ENCODE measurements around the gene RALGAPA2.

RALGAPA2 gene

DNA sequence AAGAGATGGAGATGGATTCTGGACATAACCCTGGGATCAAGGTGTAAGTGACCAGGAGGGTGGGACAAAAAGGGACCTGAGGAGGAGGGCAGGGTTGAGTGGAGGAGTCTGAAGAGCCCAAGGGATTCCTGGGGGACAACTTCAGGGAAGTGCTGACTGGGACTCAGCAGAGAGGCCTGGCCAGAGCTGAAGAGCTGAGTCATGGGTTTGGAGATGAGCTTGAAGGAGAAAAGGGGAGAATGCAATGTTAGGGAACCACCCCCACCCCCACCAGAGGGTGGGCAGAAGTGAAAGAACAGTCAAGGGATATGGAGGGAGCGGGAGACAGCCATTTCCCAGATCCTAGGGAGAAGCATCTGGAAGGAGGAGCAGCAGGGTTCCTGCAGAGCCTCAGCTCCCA lies 289.3 kb downstream of the RALGAPA2 start:
- DNase-seq = no peak

DNA sequence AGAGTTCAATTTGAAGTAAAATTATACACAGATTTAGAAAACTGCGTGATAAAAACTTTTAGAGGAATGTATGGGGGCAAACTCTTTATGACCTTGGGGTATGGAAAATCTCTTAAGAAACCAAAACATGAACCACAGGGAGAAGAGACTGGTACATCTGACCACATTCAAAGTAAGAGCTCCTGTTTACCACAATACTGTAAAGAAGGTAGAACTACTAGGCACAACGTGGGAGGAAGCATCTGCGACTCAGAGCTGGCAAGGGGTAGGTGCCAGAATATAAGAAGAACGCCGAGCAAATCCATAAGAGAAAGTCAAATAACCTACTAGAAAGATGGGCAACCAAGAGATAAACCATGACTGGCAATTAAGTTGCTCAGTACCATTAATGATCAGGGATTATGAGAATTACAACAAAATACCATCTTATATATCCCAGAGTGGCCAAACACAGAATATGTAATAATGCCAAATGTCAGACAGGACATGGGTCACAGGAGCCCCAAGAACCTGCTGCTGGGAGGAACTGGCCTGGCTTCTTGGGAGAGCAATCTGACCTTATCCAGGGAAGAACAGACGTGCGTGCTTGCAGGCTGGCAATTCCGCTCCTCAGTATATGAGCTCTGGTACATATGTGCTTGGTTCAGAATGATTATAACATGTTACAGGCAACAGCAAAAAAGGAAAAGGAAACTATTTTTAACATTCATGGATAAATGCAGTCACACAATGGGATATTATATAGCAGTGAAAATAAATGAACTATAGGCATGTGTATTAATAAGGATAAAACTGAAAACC lies 294.4 kb downstream of the RALGAPA2 start:
- no peak for DNase-seq

DNA sequence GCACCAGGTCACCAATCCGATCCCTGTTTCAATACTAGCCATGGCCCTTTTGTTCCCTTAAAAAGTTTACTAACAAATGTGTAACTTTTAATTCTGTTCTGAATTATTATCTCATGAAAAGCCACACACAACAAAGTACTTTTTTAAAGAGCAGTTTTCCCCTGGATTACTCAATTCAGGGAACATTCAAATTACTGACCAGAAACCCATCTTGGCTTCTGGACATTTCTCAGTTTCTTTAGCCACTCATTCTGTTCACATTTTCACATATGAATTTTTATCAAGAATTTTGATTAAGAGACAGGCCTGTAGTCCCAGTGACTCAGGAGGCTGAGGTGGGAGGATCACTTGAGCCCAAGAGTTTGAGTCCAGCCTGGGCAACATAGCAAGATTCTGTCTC lies 297.1 kb downstream of the RALGAPA2 start:
- no peak for DNase-seq

DNA sequence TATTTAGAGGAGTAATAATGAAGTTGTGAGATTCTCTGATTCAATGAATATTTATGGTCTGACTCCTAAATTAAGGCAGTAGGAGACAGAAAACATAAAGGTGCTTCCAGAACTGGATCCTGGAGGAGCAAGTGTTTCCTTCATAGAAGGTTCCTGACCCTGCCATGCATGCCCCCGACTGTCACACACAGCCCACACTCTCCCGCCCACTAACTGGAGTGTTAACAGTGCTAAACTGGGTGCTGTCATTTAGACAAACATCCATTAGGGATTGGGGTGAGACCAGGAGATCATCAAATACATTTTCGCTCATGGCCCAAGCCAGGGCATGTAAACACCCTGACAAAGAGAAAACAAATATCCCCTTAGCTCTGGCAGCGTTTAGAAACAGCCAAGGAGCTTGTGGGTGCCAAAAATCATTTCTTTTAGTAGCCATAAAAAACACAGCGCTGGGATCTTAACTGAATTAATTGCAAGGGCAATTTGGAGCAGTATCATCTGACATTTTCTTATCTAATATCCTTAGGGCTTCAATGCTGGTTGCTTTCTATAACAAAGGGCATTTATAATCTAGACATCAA lies 297.7 kb downstream of the RALGAPA2 start:
- DNase-seq = no peak

DNA sequence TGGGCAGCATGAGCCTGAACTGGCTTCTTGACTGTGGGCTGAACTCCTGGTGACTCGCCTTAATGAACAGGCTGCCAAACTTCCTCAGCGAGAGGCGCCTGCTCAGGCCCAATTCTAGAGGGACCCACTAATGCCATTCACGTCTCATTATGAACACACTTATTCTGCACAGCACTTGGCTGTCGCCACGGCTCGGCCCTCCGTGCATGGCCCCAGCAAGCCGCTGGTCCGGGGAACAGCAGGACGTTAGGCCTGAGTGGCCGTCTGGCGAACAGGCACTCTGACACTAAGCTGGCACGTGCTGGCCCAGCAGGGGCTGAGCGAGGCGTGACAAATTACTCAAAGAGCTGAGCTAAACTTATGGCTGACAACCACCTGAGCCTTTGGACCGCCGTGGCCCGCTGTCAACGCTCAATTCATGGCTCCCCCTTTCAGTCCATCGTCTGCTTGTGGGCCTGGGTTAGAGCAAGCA lies 298.6 kb downstream of the RALGAPA2 start:
- DNase-seq = no peak

DNA sequence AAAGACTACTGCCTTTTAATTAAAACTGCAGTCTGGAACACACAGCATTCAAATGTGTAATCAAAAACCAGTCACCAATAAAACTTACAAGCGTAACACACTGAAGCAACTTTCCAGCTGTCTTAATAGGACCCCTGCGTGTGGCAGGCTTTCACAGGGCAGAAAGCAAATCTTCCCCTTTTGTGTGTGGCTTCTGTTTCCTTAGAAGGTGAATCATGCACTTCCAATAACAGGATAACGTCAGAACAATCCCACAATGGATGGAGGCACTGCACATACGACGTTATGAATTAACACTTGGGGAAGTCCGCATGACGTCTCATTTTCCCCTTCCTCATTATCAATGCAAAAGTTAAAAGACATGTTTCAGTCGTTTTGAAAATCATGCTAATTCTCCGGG lies 299.7 kb downstream of the RALGAPA2 start:
- DNase-seq = no peak

DNA sequence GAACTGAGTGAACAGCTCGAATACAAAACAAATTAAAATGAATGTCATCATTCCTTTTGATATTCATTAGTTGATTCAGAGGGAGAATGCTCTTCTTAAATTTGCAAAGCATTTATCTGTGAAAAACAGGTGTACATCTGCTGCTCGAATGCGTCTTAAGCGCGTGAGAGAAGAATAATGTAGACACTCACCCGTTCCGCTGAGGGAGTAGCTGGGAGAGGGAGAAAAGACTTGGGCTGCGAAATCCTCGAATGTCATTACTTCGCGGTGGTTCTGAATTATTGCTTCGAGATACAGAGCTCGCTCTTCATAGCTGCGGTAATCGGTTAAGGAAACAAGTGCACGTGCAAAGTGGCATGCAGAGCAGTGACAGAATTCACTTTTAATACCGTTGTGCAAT lies 300.6 kb downstream of the RALGAPA2 start:
- DNase-seq = no peak

DNA sequence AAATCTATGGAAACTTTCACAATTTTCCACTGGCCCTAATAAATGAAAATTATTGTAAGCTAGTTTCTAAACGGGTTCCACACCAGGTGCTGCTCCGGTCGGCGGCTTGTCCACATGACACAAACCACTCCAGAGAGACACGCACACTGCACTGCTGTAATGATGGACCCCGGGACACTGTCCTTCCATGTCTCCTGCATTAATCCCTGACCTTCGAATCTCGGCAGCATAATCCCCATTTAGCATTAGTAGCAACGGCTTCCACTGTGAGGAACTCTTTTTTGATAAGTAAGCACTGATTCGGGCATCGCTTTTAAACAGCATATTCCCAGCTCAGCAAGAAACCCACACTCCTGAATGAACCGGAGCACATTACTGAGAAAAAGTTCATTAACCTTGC lies 301.0 kb downstream of the RALGAPA2 start:
- no peak for DNase-seq

DNA sequence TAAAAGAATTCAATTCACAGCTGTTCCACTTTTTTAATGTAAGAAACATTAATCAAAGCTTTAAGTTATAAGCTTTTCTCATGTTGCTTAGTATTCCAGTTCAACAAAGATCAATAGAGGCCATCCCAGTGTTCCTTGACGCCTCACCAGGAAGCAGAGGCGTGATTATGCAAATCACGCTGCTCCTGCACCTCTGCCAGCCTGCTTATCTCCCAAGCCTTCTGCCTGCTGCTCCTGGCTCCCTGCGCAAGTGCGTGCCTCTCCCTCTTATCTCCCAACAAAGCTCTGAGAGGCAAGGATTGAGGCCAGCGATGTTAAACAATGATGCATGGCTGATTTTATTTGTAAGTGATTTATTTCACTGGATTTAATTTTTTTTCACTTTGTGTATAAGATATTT lies 301.8 kb downstream of the RALGAPA2 start:
- DNase-seq = no peak

DNA sequence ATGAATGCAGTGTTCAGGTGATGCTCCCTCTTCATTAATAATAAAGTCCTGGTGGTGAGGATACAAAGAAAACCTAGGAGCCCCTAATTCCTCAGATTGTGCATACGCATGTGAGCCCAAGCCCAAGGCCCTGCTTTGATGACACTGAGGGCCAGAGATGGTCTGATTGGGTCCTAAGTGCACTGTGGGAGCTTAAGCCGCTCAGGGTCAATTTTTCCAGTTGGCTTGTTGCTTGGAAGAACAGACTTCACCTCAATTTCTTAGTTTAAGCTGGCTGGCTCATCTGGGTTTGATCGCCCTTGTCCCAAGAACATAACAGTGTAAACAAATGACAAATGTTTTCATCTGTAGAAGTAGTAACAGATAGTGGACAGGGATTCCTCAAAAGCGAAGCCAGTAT lies 303.1 kb downstream of the RALGAPA2 start:
- DNase-seq = no peak

DNA sequence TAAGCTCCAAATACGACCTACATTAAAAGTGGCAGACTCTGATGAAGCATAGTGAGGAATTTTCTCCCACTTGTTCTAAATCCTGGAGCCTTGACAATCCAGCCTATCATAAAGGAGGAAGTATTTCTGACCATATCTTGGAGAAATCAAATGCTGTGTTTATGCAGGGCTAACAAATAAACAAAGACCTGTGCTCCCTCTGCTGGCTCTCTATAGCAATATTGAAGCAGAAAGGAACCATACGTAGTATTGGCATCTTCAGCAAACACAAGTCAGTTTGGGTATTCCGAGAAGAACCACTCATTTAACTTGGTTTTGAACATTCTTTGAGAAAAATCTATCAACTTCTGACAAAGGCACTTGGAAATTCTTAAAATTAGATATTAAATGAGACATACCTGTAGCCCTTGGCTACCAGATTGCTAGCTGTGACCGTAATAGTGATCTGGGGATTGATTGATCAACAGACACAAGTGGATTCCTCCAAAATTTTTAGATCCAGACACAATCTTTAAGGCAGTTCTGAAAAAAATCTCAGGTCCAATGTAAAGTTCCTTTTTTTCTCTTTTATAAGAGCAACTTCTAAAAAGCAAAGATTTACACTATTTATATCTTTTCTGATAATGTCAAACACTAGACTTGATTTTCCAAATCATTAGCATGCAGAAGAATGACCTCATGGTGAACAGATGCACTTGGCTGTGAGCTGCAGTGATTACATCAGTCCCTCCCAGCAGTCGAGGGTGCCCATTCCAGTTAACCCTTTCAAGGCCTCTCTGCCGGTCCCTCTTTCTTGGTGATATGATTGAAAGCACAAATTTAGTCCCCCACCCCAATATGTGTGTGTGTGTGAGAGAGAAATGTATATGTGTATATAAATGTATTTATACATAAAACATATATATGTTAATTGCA lies 304.3 kb downstream of the RALGAPA2 start:
- no peak for DNase-seq

DNA sequence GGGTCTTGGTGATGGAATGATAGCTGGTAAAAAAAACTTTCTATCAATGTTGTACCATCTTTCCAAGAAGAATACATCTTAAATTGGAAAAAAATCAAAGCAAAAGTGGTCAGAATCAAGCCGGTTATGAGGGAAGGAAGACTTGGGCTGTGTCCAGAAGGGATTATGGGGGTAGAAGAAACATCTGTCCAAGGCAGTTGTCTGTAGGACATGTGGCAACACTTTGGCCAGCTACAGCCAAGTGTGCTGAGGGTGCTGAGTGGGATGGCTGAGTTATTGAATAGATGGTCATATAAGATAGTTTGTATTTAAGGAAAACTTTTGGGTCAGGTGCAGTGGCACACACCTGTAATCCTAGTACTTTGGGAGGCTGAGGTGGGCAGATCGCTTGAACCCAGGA lies 306.1 kb downstream of the RALGAPA2 start:
- DNase-seq = no peak

DNA sequence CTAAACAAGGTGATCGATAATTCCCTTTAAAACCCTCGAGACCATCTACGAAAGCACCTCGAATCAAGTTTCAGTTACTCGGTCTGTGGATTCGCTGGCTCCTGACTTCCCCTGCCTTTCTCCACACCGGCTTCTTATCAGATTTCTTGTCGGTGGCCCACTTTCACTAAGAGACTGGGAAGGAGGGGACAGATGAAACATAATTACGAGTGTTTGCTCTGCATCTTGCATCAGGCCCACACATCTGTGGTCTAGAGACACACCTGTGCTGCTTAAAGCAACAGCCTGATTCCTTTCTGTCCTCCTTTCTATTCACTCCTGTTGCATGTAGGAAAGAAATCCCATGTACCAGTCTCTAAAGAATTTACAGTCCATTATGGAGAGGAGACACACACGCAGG lies 306.8 kb downstream of the RALGAPA2 start:
- no peak for DNase-seq

DNA sequence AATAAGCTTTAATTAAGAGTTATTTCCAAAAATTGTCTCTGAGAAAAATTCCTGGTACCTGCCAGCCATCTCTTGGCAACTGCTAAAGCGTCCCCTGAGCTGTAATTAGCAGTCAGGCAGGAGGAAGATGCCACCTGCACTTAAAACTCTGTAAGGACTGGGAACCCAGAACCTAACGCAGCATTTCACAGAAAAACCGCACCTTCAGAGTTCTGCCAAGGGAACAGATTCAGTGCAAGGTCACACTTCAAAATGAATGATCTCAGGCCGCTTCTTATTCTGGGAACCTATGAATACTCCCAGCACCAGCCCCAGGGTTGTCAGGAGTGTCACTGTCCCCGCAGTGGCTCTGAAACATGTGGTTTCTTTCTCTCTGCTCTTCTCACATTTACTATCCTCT lies 307.8 kb downstream of the RALGAPA2 start:
- DNase-seq = no peak

DNA sequence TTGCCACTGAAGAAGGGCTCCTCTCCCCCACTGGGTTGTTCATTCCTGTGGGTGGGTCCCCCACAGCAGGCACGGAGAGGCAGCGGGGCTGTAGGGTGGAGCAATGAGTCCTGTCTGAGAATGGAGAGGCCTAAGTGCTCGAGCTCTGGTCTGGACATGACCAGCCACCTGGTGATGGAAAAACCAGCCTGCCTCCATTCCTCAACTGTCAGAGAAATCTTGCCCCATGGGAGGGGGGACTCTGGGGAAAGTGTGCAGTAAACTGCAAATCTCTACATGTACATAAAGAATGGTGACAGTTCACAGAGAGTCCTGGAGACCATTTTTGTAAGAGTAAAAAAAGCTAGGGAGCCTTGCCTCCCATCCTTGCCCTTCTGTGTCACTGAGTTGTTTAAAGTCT lies 310.5 kb downstream of the RALGAPA2 start:
- no peak for DNase-seq

DNA sequence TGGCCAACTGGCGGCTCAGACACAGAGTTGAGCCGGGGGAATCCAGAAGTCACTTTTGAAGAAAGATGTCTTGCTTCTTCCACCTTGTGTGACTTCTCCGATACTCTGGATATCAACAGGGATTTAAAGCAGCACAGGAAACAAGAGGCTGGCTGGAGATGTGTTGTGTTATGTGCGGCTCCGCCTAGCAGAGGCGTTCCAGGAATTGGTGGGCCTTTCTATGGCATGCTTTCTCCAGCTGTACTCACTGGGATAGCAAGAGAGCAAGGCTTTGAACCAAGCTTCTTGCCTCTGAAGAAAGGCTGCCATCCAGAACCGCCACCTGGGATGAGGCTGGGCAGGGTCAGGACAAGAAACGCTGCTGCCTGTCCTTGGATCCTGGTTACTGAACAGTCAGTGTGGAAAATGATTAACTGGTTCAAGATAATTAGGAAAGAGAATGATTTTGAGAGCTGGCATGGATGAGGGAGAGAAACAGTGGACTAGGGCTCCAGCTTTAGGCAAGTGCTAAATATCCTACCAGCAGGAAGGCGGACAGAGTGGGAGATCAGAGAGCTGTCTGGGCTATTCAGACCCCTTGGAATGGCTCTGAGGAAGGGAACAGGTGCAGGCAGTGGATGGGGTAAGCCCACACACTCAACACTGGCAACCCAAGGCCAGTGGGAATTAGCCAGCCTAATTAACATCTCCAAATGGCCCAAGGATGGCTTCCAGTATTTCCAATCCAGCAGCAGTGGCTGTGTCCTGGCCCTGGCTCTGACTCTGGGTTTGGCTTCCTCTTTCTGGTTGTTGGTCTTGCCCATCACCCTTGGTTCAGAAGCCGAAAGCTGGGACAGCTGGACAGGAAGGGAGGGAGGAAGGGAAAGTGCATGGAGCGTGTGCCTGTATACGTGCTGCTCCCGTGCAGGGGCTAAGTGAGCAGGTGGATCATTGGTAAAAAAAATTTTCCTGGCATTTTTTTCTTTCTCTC lies 312.6 kb downstream of the RALGAPA2 start:
- no peak for DNase-seq

DNA sequence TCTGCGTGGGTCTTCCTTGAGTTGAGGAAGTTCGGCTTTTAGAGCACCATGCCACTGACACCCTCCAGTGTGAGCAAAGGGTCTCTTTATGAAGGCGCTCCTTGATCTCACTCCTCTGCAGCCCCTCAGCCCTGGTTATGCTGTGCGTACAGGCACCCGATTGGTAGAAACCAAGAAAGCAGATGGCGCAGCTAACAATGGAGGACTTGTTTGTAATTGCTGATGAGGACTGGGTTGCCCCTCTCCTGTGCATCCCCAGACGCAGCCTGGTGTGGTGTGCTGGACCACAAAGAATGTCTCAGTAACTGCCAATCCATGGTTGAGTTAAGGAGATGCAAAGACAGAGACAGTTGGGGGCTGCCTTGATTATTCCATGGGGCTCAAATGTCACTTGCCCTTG lies 314.3 kb downstream of the RALGAPA2 start:
- DNase-seq = no peak

DNA sequence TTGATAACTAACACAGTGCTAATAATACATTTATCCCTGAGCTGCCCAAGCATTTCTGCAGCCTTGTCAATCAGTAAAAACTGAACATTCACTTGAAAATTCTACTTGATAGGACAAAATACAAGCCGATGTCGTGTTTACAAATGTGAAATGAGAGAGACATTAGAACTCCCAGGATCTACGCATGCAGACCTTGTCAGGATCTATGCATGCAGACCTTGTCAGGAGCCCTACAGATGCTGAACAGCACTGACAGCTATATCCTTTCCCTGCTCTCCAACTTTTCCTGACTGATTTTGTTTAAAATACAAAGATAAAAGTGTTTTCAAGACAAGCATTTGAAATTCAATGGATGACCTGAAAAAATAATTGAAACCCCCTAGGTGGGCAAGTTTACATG lies 315.6 kb downstream of the RALGAPA2 start:
- no peak for DNase-seq

DNA sequence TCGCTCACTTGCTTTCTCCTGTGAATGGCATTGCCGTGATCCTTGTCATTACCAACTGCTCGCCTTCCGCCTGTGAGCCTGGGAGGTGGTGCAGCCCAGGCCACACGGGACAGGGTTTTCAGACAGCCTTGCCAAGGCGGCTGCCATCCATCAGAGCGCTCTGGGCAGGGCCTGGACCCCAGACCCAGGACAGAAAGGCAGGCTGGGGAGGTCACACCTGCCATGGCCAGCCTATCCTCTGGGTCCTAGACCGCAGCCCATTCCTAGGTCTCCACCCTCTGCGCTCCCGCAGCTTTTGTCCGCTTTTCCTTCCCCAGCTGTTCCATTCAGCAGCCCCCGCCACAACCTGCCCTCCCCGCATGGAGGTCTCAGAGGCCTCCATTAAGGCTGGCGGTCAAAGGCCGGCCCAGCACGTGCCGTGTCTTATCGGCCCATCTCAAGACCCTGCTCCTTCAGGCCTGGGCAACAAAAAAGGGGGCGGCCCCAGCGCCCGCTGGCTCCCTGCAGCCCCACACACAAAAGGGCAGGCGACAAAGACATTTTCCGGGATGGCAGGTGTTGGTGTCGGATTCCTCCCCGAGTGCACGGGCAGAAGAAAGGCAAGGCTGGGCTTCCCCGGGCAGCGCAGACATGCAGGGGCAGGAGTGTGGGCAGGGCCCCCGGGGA lies 316.4 kb downstream of the RALGAPA2 start:
- no peak for DNase-seq

DNA sequence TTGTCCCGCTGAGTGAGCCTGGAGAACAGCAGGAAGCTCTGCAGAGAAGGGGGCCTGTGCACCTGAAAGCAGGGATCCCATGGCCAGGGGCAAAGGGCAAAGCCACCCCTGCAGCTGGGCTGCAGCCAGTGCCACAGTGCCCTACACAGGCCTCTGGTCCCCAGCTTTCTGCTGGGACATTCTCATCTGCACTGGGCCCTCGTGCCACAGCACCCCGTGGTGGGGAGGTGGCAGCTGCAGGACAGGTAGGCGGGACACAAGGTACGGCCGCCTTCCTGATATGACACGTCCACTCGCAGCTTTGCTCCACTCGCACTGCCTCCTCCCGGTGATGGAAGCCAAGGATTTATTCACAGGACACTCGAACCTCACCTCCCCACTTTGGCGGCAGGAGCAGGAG lies 317.4 kb downstream of the RALGAPA2 start:
- DNase-seq = no peak

DNA sequence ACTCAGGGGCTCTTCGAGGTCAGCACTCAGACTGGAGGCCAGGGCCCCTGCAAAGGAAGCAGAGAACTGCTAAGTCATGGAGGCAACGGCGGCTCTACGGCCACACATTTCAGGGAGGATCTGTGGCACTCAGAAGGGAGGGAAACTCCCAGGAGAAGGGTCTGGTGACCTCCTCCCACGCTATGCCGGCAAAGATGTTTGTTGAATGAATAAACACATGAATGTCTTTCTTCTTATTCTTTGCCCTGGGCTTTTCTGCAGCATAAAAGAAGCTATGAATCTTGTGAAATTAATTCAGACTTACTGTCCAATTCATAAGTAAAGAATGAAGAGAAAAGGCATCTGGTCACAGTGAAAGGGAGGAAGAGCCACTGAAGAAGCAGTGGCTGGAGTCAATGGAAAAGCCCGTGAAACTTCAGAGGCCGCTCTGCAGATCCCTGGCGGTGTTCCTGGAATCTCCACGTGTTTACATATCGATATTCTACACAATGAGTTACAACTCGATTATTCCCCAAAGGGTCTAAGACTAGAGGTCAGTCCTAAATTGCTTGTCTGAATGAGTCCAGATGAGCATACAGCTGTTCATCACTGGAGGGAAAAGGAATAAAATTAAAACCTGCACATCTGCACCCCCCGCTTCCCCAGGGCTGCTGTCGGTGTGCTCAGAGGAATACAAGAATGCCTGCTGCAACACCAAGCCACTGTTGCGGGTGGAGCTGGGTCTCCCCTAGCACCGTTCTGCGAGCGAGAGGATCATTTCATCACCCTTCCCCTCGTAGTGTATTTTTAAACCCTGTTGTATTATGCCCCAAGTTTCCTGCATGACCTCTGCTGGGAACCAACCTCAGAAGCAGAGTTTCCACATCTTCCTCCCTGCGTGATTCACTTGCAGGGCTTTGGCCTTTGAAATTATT lies 319.0 kb downstream of the RALGAPA2 start:
- no peak for DNase-seq

Data from activated effector memory CD4-positive, alpha-beta T cell treated with Interleukin-2 at 50 U/mL for 16 hours (primary cell).